T follicular helper cell (primary cell): Measurements from ENCODE around the gene CLDN7.
"Not testable (repeated sequence)": the region's sequence is repeated elsewhere in the genome, so short reads cannot be mapped to it uniquely, and the experiment has no call there.

Source experiments
- DNase-seq: peaks from one replicate; pipeline ENCODE4 v3.0.0-alpha.2; 2020; ENCODE audit warnings: low read depth

CLDN7 gene

GRCh38 chr17:7256766-7257456 is 5.4 kb downstream of the CLDN7 start:
- DNase-seq, result no peak

DNA sequence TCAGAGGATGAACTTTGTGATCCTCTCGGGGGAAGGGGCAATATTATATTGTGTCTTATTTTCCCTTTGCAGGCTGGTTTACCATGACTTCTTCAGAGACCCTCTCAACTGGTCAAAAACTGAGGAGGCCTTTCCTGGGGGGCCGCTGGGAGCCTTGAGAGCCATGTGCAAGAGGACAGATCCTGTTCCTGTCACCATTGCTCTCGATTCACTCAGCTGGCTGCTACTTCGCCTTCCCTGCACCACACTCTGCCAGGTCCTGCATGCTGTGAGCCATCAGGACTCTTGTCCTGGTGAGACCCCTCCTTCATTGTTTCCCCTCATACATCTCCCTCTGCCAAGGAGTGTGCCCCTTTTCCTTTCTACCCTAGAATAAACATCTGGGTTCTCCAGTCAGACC is 7.8 kb downstream of the CLDN7 start:
- DNase-seq, result no peak

GRCh38 chr17:7253082-7253481 is 9.2 kb downstream of the CLDN7 start:
- DNase-seq, result no peak

DNA sequence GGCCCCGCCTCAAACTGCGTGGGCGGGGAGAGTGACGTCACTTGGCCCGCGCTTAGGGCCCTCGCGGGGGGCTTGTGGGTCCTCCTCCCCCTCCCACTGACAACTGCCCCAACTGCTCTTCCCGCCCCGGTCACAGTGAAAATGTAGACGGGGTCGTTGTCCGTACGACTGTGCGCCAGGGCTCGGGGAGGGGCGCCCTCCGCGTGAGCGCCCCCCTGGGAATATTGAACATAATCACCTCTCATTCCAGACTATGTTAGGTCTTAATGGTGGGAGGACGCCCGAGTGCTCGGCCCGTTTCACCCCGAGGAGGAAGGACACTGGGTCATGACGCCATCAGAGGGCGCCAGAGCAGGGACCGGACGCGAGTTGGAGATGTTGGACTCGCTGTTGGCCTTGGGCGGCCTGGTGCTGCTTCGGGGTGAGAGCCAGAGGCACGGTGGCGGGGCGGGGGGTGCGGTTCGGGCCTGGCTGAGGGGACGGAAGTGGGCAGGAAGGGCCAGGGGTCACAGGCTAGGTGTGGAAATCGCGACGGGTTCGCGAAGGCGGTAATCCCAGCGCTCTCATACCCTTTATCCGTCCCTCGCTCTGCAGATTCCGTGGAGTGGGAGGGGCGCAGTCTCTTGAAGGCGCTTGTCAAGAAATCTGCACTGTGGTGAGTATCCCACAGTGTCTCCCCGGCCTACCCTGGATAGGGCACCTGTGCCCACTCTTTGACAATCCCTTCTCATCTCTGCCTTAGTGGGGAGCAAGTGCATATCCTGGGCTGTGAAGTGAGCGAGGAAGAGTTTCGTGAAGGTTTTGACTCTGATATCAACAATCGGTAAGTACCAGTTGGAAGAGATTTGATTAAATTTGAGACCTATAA is 9.9 kb downstream of the CLDN7 start, which contains the start of gene ELP5:
ELP5 (plus strand) TSS at position 40 of the 868 bp plus-strand sequence; CDS start at position 376, 336 bp downstream.
- DNase-seq, result peak; percentile 78

GRCh38 chr17:7251661-7252175 is 10.6 kb downstream of the CLDN7 start, which contains the start of gene CTDNEP1:
Gene CTDNEP1, minus strand, starts transcription at chr17:7251734. Its CDS starts 438 bp downstream, at chr17:7251296.
- DNase-seq, result peak; percentile 99

GRCh38 chr17:7250695-7251627 is 11.3 kb downstream of the CLDN7 start:
- no peak for DNase-seq

DNA sequence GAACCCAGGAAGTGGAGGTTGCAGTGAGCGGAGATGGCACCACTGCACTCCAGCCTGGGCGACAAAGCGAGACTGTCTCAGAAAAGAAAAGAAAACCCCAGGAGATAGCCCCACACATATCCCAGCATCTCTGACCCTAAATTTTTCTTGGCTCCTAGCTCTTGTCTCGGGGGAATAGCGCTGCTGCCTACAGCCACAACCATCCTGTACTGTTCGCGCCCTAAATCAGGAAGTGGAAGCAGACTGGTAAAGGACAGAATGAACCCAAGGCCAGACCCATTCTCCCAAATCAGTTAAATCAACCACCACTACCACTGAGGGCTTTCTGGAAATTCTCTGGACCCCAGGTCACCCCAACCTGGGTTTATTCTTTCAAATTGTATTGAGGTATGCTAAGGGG is 12.4 kb downstream of the CLDN7 start:
- no peak for DNase-seq

DNA sequence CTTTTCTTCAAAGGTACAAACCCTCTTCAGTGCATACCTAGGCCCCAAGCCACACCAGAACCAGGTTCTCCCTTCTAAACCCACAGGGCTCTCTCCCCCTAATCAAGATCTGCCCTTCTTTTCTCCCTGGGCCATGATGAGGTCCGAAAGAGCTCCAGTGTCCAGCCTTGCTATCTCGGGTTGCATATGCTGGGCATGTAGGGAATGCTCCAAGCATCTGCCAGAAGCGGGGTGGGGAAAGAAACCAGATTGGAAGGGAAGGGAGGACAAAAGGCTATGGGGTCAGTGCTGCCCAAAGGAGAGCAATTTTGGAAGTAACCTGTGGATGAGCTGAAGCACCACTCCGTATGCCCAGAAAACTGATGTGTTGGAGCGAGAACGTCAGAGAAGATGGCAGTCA is 13.1 kb downstream of the CLDN7 start:
- no peak for DNase-seq

DNA sequence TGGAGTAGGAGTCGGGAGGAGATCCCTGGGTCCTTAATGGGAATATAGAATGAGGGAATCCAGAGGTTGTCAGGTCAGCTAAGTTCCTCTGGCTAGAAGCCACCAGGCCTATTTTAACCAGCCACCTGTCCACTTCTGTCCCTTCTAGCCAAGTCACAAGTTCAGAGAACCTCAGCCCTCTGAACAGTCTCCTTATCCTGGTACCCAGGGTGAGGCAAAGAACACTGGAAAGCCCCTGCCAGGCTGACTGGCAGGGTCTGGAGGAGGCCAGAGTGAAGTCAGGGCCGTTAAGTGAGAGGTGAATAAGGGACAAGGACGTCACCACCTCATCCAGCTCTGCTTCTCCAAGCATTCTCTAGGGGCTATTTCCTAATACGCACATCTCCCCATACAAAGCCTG is 13.5 kb downstream of the CLDN7 start:
- DNase-seq, result no peak

DNA sequence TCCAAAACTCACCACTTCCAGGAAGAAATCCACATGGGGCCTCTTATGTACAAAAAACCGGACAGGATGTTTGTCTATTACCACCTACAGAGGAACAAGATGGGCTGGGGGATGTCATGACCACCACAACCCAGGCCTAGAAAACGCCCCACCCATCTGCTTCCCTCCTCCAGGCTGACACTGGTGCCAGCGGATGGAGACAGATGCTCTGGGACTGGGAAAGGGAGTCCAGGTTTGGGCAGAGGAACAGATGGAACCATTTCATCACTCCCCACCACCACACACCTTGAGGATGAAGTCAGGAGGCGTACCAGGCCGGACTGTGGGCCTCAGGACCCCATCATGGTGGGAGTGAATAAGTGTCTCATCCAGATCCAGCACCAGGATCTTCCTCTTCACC is 15.5 kb downstream of the CLDN7 start:
- no peak for DNase-seq

DNA sequence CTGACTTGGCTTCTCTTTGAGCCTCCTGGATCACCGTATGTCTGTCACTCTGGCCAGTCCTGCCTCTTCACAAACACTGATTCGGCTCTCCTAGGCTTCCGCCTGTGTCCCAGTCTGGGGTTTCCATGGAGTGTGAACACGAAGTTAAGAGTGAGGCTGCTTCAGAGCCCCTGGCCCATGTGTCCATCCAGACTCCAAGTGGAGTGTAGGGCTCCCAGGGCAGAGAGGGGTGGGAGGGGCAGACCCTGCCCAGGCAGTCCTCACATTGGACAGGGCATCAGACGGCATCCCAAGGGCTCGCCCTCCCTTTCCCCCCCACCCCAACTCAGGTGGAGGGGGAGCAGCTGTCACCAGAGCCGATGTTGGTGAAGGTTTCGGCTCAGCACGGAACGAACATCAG is 18.4 kb downstream of the CLDN7 start:
- not testable (repeated sequence) for DNase-seq

DNA sequence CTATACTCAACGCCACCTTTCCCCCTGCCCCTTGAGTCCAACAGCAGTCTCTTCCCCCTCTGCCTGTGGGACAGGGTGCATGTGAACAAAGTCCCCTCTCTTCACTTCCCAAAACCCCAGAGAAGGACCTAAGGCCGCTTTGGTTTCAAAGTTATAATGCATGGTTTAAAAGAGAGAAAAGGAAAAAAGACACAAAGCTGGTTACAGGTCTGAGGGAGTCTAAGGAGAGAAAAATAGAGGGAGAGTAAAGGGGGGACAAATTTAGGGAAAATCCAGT is 18.9 kb downstream of the CLDN7 start:
- DNase-seq, result no peak

- DNase-seq, result peak; percentile 91
These were observed 19.4 kb downstream of the CLDN7 start for GRCh38 chr17:7242717-7243452.

- DNase-seq, result peak; percentile 89
These were observed 20.2 kb downstream of the CLDN7 start, which contains the start of gene GABARAP for GRCh38 chr17:7241783-7242716. Gene GABARAP, minus strand, starts transcription at chr17:7242449. Its CDS starts 119 bp downstream, at chr17:7242330.

GRCh38 chr17:7241090-7241733 is 21.1 kb downstream of the CLDN7 start:
- no peak for DNase-seq

- DNase-seq, result no peak
These were observed 21.9 kb downstream of the CLDN7 start for GRCh38 chr17:7240375-7240774.

DNA sequence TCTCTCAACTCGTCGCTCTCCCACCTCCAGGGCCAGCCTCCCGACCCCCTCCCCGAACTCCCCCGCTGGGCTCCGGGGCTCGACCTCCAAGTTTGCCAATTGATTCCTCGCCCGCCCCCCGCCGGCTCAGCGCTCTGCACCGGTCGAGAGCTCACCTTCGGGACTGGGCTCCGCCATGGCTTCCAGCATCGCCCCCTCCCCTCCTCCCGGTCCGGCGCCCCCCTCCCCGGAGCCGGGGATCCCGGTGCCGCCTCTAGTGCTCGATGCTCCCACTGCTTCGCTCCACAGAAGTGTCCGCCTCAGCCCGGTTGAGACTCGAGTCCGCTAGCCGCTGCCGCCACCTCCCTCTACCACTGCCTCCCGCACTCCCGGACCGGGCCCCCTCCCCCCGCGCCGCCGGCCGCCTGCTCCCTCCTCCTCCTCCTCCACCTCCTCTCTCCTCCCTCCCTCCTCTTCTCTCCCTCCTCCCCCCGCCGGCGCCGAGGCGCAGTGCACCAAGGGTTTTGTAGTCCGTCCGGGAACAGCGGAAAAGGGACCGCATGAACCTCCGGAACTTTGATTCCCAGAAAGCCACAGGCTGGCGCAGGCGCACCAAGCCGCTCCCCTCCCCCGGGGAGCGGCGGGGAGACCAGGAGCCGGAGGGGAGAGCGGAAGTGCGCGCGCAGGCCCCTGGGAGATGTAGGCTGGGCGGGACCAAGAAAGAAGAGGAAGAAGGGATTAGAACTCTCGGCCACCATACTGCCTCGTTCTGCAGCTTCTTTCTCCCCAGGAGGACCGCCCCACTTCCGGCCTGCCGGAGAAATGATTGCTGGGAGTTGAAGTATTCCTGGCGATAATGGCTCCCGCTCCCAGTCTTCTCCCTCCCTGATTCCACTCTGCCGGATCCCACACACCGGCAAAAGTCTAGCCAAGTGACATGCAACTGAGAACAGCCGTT is 22.9 kb downstream of the CLDN7 start, which contains the start of gene PHF23:
PHF23 (minus strand) TSS at position 367 of the 937 bp plus-strand sequence; CDS start at position 189, 178 bp downstream.
- DNase-seq, result peak; percentile 93

GRCh38 chr17:7238420-7239090 is 23.7 kb downstream of the CLDN7 start:
- DNase-seq, result no peak
